Measurements from ENCODE around the gene PODXL2. TPM values are rescaled to one million over a fixed set of nuclear protein-coding genes. Genes with fewer than 3 reads are reported as not detected.

The PODXL2 gene
- total and polyA plus RNA-seq, 2 of the 8 experiments (the other 6 are each of a cell fraction or from before 2014, with no cell fraction given): 27.6 to 31.6 TPM

DNA sequence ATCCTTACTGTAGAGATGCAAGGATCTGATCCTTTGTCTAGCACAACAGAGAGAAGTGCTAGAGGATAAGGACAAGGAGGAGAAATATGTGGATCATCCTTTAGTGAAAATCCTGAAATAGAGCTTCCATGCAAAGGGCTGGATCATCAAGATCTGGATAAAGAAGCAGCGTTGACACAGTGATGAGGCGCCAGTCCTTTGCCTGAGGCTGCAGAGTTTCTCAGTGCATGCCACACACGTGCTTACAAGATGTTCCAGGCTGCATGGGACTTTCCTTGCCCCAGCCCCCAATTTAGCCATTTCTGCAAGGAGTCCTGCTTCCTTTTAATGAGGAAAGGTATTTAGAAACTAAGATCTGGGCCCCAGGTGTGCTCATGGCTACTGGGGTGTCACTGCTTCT, 36.6 kb downstream of the PODXL2 start:
- Histone ChIP-seq H3K18ac (ENCODE audit: extremely low read depth, low read length) (no peak overlapping the region), H3K23me2 (ENCODE audit: low read depth, low read length) (no peaks in the 10 kb centered on the region), H2AFZ (ENCODE audit: low read length) (no peak overlapping the region), H3K9me3 (ENCODE audit: insufficient read depth in 2 of 2, low read depth in 1 of 2, low read length in 1 of 2) (no peaks in the 10 kb centered on the region), H3K4me2 (ENCODE audit: insufficient read depth in 1 of 2, low read depth in 2 of 2, low read length in 2 of 2) (no peak overlapping the region), H2AK5ac (ENCODE audit: low read depth, low read length) (no peak overlapping the region), H3K27me3 (replicated peaks in 1 of 4; ENCODE audit: control insufficient read depth in 3 of 4, extremely low read depth in 1 of 4, insufficient read depth in 3 of 4, low read length in 3 of 4) (no peaks in the 10 kb centered on the region), H3K23ac (ENCODE audit: insufficient read length) (no peak overlapping the region), H3K4ac (replicated peaks; ENCODE audit: insufficient read length, low read depth, low read length) (no peak overlapping the region), H4K91ac (replicated peaks; ENCODE audit: insufficient read length, low read length) (no peak overlapping the region), H4K5ac (ENCODE audit: insufficient read length, low read depth, low read length) (no peak overlapping the region), H3K79me1 (ENCODE audit: low read depth, low read length) (no peaks in the 10 kb centered on the region), H3K79me2 (ENCODE audit: control insufficient read depth in 1 of 2, insufficient read depth in 2 of 2, low read length in 2 of 2) (no peaks in the 10 kb centered on the region), H3K36me3 (ENCODE audit: control insufficient read depth in 2 of 4, insufficient read depth in 4 of 4, low read length in 3 of 4) (peaks cover 0 to 3% (median 2%) of the 10 kb centered on the region in 4 experiments; a peak in 3 of 8 replicates), H2BK12ac (ENCODE audit: low read depth, low read length) (no peak overlapping the region), H4K20me1 (replicated peaks in 1 of 2; ENCODE audit: control insufficient read depth in 1 of 2, insufficient read depth in 2 of 2, low read length in 2 of 2) (no peaks in the 10 kb centered on the region), H3K27ac (ENCODE audit: low read depth, low read length) (no peak overlapping the region), H2BK120ac (replicated peaks; ENCODE audit: low read depth, low read length) (no peak overlapping the region), H2BK20ac (ENCODE audit: low read length) (no peak overlapping the region), H3K4me1 (replicated peaks in 1 of 4; ENCODE audit: control insufficient read depth in 3 of 4, insufficient read depth in 4 of 4, low read length in 3 of 4) (no peaks in the 10 kb centered on the region), H2BK5ac (ENCODE audit: low read depth, low read length) (no peak overlapping the region), H3K56ac (replicated peaks; ENCODE audit: insufficient read length, low read depth, low read length) (no peak overlapping the region), H3K14ac (ENCODE audit: insufficient read length) (no peak overlapping the region), H4K8ac (ENCODE audit: extremely low read depth, insufficient read depth, low read length) (no peak overlapping the region), H3K4me3 (ENCODE audit: extremely low read depth in 1 of 4, insufficient read depth in 2 of 4, low read depth in 3 of 4, low read length in 4 of 4) (no peak overlapping the region), H3K9ac (replicated peaks in 1 of 4; ENCODE audit: extremely low read depth in 1 of 4, low read depth in 3 of 4, low read length in 3 of 4) (no peak overlapping the region), H2BK15ac (ENCODE audit: low read length) (no peak overlapping the region)
- no peak for DNase-seq (ENCODE audit: low read depth in 1 of 2, low spot score in 2 of 2)
- no peak for TF ChIP-seq CBX5 (IDR thresholded peaks at IDR 0.05; ENCODE audit: low read depth, low read length)
- no peak for FAIRE-seq
- 91% methylated on average over 3 of the region's 3 CpGs; no CpG with 5 or more reads in 1 of the 2 experiments for WGBS, 2 experiments (ENCODE audit: extremely low coverage in 1 of 2, insufficient coverage in 1 of 2, insufficient read length in 1 of 2, insufficient replicate concordance in 2 of 2, low coverage in 1 of 2, low lambda C conversion rate in 2 of 2, missing lambda C conversion rate in 1 of 2)
- ChIA-PET POLR2A (ENCODE audit: partially characterized antibody) (no interaction called here), CTCF (ENCODE audit: partially characterized antibody) (no interaction called here)

Measured in H1 (cell line).